Stimulated activated CD8-positive, alpha-beta memory T cell treated with anti-CD3 and anti-CD28 coated beads, Interleukin-15, amount 100 ng/mL, for 48 hours (primary cell): ENCODE measurements around the gene PANX1.
A peak's percentile ranks its signal among the peaks of the same experiment; 100 is the strongest.

Source experiments
- DNase-seq, 2 donors: peaks; one replicate each; pipeline ENCODE4 v3.0.0-alpha.2; 2020; ENCODE audit warnings: low read depth in 2 of 2

The PANX1 gene

DNA sequence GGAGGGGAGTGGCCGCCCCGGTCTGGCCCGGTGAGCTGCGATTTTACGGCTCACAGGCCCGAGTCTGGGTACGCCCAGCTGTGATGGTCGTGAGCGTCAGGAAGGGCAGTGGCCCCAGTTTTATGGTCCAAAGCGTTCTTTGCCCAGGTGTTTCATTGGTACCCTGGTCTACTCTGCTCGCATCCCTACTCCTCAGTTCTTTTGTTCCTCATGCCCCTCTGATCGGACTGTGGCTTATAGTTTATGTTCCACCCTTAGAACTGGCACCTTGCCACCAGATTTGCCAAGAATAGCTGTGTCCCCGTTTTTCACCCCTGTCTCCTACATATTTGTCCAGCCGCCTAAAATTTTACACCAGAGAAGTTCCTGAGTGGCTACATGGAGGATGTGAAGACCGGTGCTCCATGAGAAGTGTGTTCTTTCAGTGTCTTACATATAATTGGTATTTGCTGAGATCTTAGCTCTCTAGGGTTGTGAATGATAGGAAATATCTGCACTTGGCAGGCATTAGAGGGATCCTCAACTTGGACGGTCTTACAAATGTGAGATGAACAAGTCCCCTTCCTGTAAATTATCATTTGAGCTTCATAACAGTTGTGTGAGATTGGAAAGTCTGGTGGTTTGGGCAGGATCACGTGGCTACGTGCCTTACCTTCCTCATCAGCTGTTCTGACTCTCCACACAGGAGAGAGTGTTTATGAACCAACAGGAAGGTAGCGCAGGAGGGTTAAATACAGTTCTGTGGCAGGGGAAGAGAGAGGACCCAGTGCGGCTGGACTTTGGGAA lies 1.1 kb downstream of the PANX1 start:
- DNase-seq: no peak

DNA sequence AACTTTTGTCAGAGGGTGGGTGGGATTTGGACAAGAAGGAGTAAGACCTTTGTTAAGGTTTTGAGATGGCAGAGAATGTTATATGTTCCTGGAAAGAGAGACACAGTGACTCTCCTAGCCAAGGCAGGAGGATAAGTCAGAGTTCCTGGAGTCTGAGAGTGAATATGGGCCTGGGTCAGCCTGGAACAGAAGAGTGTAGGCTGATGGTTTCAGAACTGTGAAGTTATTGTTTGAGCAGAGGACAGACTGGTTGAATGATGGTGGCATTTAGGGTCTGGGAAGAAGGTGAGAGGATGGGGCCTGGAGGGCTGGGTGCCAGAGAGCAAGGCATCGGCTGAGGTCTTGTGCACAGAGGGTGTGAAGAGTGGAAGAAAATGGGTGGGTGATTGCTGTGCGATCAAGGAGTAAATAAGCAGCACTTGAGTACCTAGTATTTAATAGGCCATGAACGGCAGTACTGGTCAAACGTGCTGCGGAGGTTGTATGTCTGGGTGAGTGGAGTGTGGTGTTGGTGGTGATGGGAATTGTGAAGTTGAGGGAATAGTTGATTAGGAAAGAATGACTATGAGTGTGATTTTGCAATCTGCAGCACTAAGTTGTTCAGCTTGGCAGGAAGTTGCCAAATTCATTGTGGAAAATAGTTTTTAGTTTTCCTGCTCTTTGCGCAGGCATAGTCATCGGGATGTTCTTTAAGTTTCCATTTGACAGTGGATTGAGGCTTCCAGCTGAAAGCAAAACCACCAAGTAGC lies 1.8 kb downstream of the PANX1 start:
- DNase-seq: no peak

DNA sequence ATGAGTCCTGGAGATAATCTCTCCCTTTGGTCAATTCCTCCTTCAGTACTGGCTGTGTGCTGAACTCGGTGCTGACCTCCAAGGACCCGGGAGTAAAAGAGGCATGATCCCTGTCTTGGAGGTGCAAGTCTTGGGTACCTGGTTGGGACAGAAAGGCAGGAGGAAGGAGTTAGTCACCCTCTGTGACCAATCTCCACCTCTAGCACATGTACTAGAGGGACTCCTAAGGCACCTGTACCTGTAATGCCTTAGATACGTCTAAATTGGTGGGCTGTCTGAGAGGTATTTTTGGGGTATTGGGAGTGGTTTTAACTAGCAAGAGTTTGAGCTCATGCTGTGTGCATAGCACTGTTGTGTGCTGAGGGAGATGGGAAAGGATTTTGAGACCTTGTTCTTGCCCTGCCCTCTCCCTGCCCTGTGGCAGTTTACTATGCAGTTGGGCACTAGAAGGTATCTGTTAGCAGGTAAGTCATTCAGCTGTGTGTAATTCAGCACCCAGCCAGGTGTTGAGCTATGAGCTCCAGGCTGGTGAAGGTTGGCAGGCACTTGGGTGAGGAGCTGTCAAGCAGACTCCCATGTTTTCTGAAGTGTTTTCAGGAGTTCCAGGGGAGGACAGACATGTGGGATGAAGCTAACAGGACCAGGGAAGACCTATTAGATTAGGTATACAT lies 2.5 kb downstream of the PANX1 start:
- DNase-seq: no peak

DNA sequence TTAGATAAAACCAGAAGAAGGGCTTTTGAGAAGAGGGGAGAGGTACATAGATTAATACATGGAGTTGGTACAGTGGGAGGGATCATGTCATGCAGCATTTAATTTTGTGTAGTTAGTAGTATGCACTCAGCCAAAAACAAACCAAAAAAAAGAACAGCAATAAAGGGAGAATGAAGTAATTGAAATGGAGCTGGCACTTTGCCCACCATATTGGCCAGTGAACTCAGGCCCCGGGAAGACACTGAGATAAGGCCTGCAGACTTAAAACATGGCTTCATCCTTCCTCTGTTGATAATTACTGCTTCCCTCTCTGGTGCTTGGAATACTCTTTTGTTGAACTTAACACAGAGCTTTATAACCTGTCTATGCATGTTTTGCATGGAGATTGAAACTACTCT lies 3.1 kb downstream of the PANX1 start:
- DNase-seq: no peak

DNA sequence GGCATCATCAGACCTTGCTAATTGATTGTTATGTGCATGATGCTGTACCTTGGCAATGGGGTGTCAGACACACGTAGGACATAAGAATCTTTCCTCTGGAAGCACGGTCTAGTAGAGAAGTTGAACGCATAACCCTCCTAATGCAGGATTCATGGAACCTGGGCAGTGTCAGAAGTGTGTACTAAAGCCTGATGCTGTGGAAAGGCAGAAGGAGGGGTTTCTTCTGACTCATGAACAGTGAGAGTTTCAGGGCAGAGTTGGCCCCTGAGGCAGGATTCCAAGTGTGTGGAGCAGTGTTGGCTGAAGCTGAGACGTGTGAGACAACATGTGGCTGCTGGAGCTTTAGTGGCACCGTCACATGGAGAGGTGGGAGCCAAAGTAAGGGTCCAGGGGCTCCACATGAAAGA lies 3.5 kb downstream of the PANX1 start:
- DNase-seq: no peak

DNA sequence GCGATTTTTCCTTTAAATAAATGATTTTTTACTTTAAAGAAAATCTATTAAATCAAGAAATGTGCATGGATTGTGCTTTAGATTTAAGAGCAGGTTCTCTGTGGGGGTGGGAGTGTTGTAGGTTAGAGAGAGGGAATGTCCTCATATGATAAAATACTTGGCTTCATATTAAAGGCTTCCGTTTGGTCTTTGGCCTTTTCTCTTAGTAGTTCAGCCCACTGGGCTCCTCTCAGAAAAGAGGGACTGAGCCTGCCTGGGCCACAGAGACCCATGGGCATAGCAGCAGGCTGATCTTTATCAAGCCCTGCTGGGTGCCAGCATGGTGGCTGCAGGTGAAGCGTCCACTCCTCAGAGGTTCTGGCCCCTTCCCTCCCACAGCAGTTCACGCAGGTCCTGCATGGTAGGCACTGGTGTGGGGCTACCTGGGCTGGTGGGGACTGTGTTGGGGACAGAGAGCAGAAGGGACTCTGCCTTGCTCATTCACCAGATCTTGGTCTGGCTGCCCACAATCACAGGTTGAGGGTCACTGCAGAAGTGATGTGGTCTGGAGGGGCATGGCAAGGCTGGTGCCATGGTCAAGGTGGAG lies 4.3 kb downstream of the PANX1 start:
- DNase-seq: no peak

DNA sequence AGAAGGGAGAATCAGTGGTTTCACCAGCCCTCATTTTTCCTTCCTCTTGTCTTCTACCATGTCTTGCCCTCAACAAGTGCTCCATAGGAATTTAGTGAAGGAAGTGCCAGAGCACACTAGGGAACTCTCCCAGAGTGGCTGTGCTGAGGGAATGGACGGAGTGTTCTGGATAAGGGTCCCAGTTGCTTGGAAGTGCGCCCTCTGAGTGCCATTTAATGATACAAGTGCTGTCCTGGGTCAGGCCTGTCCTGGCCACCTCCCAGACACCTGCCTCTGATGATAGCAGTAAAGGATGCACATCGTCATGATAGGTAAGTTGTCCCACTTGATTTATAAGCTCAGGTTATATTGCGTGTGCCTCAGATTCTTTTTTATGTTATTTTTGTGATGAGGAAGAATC lies 5.1 kb downstream of the PANX1 start:
- no peak for DNase-seq

DNA sequence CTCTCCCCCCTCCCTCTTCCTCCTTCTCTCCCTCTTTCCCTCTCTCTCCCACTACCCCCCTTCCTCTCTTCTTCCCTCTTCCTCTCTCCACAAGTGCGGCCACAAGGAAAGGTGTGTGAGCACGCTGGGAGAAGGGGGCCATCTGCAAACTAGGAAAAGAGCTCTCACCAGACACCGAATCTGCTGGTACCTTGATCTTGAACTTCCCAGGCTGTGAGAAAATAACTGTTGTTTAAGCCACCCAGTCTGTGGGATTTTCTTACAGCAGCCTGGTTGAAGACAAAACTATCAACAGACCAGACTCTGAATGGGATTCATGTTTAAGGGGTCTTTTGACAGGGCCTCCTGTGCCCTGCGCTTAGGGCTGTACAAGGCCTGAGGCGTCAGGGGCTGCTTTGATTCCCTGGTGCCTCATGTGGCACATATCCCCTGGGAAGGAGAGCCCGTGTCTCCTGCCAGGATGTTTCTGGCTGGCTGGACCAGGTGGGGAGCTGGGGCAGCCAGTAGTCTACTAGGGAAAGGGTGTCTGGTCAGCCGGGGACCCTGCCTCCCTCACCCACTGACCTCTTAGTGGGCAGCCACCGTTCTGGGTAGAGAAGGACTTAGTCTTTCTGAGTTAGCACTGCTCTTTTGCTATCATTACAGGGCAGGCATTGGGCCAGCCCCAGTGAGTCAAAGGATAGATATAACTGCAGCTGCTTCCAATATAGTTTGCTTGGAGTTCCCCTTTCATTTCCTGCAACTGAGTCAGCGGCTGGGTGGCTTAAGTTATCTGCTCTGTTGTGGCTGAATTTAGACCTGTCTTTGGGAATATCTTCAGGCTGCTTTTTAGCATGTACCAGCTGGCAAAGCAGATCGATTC lies 6.2 kb downstream of the PANX1 start:
- DNase-seq: peak in 1 of 2 donors; percentile 27

DNA sequence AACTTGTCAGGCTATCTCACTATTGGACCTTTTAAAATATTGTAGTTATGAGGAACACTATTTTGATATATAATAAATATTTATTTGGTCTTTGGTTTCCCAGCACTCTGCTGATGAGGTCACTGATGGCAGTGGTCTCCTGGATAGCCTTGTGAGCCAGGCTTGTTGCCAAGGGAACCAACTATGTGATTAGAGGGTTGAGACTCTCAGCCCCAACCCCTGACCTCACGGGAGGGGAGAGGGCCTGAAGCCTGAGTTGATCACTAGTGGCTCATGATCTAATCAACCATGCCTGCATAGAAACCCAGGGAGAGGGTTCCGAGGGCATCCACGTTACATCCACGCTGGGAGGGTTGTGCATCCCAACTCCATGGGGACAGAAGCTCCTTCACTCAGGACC lies 10.8 kb downstream of the PANX1 start:
- no peak for DNase-seq

DNA sequence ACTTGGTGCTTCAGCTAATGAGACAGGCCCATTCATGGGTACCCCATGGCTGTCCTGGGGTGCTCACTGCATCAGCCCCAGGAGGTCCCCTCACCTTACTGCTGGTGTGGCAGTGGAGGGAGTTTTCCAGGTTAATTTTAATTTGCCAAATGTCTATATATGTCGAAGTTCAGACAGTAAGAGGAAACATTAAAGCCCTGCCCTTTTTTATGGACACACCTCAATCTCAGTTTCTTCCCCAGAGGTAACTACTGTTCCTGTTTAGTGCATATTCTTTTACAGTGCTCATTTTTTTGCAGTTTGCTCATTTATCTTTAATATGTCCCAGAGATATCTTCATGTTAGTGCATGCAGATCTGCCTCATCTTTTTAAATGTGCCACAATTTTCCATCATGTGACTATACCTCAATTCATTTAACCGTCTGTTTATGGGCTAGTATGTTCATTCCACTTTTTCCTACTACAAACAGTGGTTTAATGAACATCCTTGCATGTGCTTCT lies 11.6 kb downstream of the PANX1 start:
- no peak for DNase-seq

DNA sequence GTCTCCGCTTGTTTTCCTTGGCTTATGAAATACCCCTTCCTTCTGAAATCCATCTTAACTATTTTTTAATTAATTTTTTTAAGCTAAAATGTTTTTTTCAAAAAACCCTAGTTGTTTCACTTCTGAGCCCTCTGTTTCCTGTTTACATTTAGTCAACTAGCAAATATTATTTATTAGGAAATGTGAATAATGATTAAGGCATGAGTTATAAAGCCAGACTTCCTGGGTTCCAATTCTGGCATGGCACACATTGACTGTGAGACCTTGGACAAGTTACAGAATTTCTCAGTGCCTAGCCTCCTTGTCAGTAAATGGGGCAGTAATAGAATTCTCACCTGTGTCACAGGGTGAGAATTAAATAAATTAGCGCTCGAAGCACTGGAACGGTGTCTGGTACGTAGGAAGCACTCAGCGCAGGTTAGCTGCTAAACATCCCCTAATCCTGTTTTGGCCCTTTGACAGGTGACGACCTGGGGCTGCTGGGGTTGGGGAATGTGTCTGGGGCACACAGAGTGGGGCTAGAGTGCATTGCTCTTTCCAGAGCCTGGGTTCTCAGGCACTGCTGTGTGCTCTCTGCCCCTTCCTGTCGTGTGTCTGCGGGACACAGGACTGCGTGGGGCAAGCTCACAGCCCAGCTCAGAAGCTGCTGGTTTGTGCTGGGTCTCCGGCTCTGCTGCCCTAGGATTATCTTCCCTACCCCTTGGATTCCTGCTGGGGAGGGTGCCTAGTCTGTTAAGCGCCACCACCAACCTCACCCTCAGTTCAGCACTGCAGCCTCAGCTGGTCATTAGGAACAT lies 13.1 kb downstream of the PANX1 start:
- no peak for DNase-seq

DNA sequence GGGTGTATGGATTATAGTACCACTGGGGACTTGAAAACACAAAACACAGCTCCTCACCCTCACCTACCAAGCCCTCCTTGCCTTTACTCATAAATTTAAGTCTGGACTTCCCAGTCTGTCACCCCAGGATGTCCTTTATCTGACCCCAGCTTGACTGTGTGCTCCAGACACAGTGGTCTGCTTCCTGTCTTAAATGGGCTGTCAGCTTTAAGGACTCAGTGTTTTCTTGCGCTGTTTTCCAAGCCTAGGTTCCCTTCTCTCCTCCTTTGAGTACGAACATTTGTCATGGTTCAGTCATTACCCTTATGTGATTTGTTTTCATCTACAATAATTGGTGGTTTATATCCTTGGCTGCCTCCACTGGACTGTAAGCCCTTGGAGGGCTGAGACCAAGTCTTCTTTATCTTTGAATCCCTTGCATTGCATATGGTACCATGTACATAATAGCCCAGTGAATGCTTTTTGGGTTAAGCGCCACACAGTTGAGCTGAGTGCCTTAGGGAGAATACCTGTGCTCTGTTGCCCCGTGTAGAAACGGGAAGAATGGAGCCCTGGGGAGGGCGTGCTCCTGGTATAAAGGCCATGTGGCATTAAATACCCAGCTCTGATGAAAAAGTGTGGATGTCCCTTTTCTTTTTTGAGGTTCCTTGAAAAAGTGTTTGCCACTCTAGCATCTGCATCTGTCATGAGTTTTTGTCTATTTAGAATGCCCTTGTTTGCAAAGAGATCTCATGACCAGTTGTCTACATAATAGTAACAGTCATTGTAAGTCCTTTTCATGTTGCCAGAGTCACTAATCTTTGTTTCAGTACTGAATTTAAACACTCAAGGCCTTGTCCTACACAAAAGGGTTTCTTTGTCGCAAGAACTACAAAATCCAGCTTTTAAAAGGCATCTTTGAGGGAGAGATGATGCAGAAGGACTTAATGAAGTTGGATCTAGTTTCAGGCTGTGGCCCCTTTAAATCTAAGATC lies 14.0 kb downstream of the PANX1 start:
- no peak for DNase-seq

DNA sequence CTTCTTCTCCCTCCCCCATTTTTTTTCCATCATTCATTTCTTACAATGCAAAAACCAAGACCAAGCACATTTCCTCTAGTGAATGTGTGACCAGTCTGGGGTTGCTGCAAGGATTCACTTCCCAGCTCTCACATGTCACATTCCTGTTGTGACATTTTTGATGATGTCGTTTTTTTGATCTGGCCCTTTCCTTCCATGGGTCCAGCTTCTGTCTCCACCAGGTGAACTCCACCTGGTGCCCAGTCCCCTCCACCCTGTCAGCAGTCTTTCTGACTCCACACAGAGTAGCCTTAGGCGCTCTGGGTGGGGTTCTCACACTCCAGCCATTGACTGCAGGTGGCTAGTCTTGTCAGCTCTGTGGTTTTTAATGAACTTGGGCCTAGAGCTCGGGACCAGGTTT lies 15.6 kb downstream of the PANX1 start:
- DNase-seq: no peak

DNA sequence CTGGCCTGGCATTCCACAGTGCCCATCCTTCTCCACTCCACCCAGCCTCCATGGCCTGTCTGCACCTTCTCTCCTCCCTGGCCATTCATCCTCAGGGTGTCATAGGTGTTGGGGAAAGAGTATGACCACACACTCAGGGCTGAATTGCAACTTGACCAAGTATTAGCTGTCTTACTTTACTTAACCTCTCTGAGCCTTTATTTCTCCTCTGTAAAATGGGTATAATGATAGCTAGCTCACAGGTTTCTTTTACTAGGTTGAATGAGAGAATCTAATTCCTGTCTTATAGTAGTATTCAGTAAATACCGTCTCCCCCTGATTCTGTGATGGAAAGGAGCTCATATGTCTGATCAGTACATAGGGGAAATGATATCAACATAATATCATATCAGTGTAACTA lies 16.0 kb downstream of the PANX1 start:
- DNase-seq: no peak

DNA sequence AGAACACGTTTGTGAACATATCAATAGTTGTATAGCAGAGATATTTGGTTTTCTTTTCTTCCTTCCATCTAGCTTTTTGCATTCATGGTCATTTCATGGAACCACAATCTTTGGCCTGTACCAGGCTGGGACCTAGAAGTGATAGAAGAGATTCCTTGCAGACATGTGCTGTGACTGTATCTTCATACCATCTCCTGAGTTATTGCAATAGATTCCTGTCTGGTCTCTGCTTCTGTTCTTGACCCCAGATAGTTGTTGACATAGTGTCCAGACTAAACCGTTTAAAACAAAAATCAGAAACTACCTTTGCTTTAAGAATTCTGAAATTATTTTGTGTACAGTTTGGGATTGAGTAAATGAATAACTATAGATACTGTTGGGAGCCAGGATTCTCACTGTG lies 16.8 kb downstream of the PANX1 start:
- no peak for DNase-seq

DNA sequence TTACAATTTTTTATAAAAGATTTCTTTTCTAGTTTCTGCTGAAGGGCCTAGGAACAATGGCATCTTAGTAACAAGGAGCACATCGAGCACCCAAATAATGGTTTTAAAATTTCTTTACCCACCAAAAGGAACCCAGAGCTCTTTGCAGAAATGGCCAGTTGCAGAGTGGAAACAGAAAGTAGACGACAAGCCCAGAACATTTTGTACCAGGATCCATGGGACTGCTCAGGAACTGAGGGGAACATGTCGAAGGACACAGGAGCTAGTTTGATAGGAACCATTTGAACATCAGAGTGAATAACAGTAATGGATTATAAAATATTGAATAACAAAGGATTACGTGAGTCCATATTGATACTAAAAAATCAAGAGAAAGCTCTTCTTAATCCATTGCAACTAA lies 17.3 kb downstream of the PANX1 start:
- DNase-seq: no peak

DNA sequence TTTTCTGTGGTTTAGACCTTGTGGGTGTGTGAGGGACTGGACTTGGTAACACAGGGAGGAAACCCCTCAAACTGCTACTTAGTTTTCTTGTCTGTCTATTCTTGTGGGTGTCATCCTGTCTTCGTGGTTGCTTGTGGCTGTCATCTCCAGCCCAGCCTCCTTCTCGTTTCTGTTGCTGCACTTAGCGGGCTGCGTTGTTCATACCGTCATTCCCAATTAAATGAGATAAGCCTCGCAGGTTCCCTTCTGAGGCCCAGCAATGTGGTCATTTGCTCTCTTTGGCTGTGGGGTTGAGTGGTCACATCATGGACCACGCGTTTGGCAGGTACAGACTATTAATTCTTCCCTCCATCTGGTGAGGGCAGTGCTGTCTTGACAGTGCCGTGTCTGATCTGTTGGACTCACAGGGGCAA lies 18.8 kb downstream of the PANX1 start:
- DNase-seq: peak; percentile 28 to 33

DNA sequence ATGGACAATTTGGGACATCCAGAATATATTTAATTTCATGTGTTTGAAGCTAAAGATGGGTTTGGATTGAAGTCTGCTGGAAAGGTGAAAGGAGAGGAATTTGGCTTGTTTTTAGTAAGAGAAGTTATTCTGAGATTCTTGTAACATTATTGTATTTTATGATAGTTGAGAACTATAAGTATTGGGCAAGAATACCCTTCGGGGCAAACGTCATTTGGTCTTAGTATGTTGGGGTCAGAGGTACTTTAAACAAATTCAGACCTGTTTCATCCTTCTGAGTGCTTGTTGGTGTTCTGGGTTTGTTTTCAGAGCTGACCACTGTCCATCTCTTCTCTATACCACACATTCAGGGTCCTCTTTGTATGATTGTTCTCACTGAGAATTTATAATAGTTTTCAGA lies 19.5 kb downstream of the PANX1 start:
- DNase-seq: no peak

DNA sequence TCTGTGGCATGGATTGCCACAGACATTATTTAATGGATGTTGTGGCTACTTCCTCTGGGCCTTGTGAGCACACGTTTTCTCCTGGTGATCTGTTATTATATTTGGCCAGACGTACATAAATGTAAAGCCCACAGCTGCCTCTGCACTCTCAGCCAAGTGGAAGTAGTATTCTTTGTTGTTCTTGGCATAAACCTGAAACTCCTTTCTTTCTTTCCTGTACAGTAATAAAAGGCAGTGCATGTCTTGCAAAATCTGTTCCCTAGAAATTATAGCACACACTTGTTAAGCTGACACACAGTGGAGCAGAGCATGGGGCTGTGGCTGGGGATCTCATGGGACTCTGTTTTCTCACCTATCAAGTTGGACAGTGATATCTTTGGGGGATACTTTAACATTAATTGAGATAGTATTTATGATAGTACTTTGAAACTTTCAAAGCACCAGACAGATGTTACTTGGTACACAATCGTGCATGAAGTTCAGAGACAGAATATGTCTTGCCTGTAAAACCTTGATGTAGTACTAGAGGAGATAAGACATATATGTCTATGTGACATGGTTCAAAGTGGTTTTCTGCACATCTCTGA lies 20.9 kb downstream of the PANX1 start:
- no peak for DNase-seq
